Left ventricle myocardium inferior (tissue), 1 donor: ENCODE measurements around the gene ABCA4. TPM values are rescaled to one million over a fixed set of nuclear protein-coding genes. Genes with fewer than 3 reads are reported as not detected.

ENCODE experiments used
- DNase-seq: peaks from one replicate; pipeline ENCODE4 v3.0.0-alpha.2; 2020
- H3K27ac ChIP-seq: fragments of 200-600 bp; replicated peaks from 2 replicates; pipeline ENCODE4 v1.8.0; 2021
- H3K27me3 ChIP-seq: fragments of 200-600 bp; 2 replicates; pipeline ENCODE4 v1.8.0; 2021; ENCODE audit warnings: low read depth
- H3K36me3 ChIP-seq: fragments of 200-600 bp; 2 replicates; pipeline ENCODE4 v1.8.0; 2021
- H3K4me1 ChIP-seq: fragments of 200-600 bp; 2 replicates; pipeline ENCODE4 v1.8.0; 2021
- H3K4me3 ChIP-seq: fragments of 200-600 bp; 2 replicates; pipeline ENCODE4 v1.8.0; 2021; ENCODE audit warnings: mild to moderate bottlenecking, moderate library complexity
- H3K9me3 ChIP-seq: fragments of 200-600 bp; replicated peaks from 2 replicates; pipeline ENCODE4 v1.8.0; 2021
- intact Hi-C: fragments of 100-400 bp; cut with micrococcal nuclease; formaldehyde crosslinking; loops from one replicate; pipeline ENCODE4 v1.11.0; 2022
- total RNA-seq: library from RNA; stranded (reverse); fragmentation: NEBNext Ultra II Directional; extraction: Animal tissue kit (Norgen Biotek cat#: 25700); gene quantifications from one replicate; pipeline ENCODE4 v1.2.1, GENCODE V29; 2021
- TF ChIP-seq, protein P1 (sequence below): fragments of 200-600 bp; IDR thresholded peaks from 2 replicates; pipeline ENCODE4 v1.8.0; 2021; ENCODE audit warnings: antibody characterized with exemption, mild to moderate bottlenecking, borderline replicate concordance
- donor health status: DM: no; HTN: yes; CAD: no; lungs with severe emphysema.

Gene ABCA4
- total RNA-seq, 1 donor from 2014 or later, result 0.11 TPM

DNA sequence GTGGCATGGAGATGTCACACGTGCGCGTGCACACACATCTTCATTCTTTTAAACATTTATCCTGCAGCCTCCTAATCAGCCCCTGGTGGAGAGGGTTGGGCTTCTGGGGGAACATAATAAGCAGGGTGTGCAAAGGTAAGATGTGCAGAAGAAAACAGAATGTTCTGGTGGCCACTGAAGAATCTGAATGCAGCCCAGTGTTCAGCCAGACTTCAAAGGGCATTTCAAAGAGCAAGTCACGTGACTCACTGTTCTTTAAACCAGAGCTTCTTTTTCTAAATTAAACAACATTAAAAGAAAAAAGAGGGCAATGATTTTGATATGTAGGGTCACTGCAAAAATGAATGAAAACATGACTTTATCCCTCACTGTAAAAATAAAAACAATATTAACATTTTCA is 89.8 kb downstream of the ABCA4 start:
- Histone ChIP-seq H3K4me1 (peaks cover 5% of the 10 kb centered on the region), H3K27me3 (no peaks in the 10 kb centered on the region), H3K4me3 (no peak overlapping the region), H3K9me3 (no peaks in the 10 kb centered on the region), H3K36me3 (no peaks in the 10 kb centered on the region), H3K27ac (no peak overlapping the region)
- TF ChIP-seq, protein P1, sequence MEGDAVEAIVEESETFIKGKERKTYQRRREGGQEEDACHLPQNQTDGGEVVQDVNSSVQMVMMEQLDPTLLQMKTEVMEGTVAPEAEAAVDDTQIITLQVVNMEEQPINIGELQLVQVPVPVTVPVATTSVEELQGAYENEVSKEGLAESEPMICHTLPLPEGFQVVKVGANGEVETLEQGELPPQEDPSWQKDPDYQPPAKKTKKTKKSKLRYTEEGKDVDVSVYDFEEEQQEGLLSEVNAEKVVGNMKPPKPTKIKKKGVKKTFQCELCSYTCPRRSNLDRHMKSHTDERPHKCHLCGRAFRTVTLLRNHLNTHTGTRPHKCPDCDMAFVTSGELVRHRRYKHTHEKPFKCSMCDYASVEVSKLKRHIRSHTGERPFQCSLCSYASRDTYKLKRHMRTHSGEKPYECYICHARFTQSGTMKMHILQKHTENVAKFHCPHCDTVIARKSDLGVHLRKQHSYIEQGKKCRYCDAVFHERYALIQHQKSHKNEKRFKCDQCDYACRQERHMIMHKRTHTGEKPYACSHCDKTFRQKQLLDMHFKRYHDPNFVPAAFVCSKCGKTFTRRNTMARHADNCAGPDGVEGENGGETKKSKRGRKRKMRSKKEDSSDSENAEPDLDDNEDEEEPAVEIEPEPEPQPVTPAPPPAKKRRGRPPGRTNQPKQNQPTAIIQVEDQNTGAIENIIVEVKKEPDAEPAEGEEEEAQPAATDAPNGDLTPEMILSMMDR, result no peak
- intact Hi-C loops, result no loop called here
- no peak for DNase-seq

DNA sequence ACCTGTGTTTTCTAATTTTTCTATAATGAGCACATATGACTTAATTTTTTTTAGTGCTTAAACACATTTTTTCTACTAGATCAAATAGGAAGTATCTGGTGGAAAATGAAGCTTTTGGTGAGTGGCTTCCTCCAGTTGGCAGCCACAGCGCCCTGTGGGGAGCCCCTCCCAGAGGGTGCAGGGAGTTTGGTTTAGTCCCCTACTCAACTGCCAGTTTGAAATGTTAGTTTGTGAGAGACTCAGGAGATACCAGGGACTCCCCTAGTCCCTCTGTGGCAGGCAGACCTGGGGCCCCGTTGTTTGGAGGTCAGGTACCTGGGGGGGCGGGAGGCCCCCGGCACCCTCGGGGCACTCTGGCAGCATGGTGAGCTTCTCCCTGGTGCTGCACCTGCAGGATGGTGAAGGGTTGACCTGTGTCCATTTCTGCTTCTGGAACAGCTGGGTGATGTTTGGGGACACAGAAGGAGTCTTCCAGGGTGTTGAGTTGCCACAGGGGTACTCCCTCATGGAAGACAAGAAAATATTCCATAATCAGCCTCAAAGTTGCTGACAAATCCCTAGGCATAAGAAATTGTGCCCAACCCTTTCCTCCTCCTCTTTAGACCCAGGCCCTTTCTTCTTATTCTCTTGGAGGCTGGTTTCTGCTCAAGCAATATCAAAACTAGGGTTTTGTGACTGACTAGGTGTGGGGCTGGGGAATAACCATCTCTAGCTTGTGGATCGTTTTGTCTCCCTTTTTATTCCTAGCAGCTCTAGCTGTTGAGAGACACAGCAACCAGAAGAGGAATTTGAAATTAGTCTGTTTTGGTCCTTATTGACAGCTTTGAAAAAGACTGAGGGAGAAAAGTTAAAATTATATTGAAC is 91.6 kb downstream of the ABCA4 start:
- H3K27ac ChIP-seq, result no peak overlapping the region
- peaks cover 7% of the 10 kb centered on the region for H3K4me1 ChIP-seq
- no peaks in the 10 kb centered on the region for H3K9me3 ChIP-seq
- DNase-seq, result no peak
- TF ChIP-seq, protein P1, result no peak
- H3K4me3 ChIP-seq, result no peak overlapping the region
- no peaks in the 10 kb centered on the region for H3K36me3 ChIP-seq
- intact Hi-C loops, result loop anchor here (5.0 kb wide), 1 partner anchor 308 kb away; no protein-coding TSS in a partner anchor
- no peaks in the 10 kb centered on the region for H3K27me3 ChIP-seq

DNA sequence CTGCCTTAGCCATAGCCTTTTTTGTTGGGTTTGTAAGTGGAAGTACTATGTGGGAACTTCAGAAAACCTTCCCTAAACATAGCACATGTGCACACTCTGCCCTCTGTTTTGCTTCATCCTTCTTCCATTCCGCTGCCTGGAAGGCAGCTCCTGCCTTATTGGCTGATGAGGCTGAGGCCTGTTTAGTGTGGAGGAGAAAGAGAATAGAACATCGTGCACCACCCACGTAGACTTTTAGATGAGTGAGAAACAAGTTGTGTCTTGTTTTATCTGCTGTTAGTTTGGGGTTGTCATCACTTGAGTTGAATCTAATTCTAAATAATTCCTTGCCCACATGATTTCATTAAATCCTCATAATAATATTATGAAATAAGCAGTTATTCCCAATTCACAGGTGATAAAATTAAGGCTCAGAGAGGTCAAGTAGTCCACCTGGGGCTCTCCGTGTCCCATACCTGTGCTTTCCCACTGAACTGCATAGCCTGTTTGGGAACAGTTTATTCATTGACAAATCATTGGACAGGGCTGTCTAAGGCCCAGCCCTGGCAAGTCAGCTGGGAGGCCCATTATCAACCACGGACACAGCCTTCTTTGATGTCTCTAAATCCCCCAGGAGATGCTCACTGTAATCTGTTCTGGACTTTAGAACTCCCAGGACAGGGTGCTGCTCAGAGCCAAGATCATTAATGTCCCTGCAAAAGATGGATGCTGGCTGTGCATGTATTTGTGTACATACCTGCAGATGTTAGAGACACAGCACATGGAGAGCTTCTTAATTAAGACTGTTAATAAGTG is 93.0 kb downstream of the ABCA4 start:
- no peaks in the 10 kb centered on the region for H3K9me3 ChIP-seq
- TF ChIP-seq, protein P1, result no peak
- no peaks in the 10 kb centered on the region for H3K36me3 ChIP-seq
- intact Hi-C loops, result loop anchor here (5.0 kb wide), 1 partner anchor 309 kb away; no protein-coding TSS in a partner anchor
- no peak overlapping the region for H3K4me3 ChIP-seq
- H3K4me1 ChIP-seq, result peaks cover 7% of the 10 kb centered on the region
- no peak for DNase-seq
- no peak overlapping the region for H3K27ac ChIP-seq
- no peaks in the 10 kb centered on the region for H3K27me3 ChIP-seq

DNA sequence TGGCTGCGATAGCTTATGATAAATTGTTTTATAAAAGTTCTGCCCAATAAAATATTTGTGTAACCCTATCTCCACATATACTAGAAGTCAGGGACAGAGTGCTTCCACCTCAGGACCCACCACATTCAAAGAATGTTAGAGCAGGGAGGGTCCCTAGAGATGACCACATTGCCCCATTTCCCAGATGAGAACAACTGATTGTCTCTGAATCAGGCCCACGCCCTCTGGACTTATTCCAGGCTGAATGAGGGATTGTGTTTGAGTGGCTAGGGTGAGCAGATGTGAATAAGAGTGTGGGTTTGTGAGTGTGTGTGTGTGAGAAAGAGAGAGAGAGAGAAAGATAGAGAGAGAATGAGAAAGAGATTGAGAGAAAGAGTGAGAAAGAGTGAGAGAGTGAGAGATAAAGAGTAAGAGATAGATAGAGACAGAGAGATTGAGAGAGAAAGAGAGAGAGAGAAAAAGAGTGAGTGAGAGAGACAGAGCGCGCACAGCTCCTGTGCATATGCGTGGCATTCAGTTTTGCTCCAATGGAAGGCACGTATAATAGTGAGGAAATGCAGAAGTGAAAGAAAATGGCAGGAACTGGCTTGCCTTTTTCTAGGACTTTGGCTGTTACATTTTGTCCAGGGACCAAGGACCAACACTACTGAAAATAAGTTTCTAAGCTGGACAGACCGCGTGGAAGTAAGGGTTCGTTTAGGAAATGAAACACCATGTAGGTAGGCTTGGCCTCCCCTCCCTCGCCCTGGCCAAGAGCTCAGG is 94.1 kb downstream of the ABCA4 start:
- Histone ChIP-seq H3K4me3 (no peak overlapping the region), H3K4me1 (peaks cover 13% of the 10 kb centered on the region), H3K27ac (no peak overlapping the region), H3K36me3 (no peaks in the 10 kb centered on the region), H3K9me3 (no peaks in the 10 kb centered on the region), H3K27me3 (no peaks in the 10 kb centered on the region)
- TF ChIP-seq, protein P1, result no peak
- no peak for DNase-seq
- intact Hi-C loops, result loop anchor here (5.0 kb wide), 1 partner anchor 311 kb away; no protein-coding TSS in a partner anchor
